ENCODE data around the gene SH3D19. TPM values are rescaled to one million over a fixed set of nuclear protein-coding genes. Genes with fewer than 3 reads are reported as not detected.

SH3D19 gene
- total and polyA plus RNA-seq, 12 donors: 32.4 to 175 (median 116) TPM

DNA sequence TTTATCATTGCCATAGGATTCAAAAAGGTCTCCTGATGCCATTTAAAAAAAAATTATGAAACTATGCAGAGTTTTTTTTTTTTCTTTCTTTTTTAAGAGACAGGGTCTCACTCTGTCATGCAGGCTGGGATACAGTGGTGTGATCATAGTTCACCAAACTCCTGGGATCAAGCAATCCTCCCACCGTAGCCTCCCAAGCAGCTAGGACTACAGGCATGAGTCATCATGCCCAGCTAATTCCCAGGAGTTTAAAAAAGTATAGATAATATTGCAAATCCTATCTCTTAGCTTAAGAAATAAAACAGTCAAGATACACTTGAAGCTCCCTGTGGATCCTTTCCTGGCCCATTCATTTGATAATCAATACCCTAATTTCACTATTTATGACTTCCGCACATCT is 107.1 kb downstream of the SH3D19 start:
- TF ChIP-seq, protein P1, sequence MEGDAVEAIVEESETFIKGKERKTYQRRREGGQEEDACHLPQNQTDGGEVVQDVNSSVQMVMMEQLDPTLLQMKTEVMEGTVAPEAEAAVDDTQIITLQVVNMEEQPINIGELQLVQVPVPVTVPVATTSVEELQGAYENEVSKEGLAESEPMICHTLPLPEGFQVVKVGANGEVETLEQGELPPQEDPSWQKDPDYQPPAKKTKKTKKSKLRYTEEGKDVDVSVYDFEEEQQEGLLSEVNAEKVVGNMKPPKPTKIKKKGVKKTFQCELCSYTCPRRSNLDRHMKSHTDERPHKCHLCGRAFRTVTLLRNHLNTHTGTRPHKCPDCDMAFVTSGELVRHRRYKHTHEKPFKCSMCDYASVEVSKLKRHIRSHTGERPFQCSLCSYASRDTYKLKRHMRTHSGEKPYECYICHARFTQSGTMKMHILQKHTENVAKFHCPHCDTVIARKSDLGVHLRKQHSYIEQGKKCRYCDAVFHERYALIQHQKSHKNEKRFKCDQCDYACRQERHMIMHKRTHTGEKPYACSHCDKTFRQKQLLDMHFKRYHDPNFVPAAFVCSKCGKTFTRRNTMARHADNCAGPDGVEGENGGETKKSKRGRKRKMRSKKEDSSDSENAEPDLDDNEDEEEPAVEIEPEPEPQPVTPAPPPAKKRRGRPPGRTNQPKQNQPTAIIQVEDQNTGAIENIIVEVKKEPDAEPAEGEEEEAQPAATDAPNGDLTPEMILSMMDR (IDR thresholded peaks at IDR 0.05): no peak
- no peaks in the 10 kb centered on the region for H3K27me3 ChIP-seq
- DNase-seq (no peak), ATAC-seq (no peak)
- H3K4me1 ChIP-seq: peaks cover 7 to 58% (median 33%) of the 10 kb centered on the region in 9 donors
- intact Hi-C loops (cut with DNase I): no loop called here
- 82 to 85% methylated on average over 2 of the region's 2 CpGs for WGBS, 2 donors
- H3K27ac ChIP-seq: no peak overlapping the region
- peaks cover 0 to 9% (median 0%) of the 10 kb centered on the region in 9 donors for H3K36me3 ChIP-seq
- H3K9me3 ChIP-seq: no peaks in the 10 kb centered on the region
- no peak overlapping the region for H3K4me3 ChIP-seq

DNA sequence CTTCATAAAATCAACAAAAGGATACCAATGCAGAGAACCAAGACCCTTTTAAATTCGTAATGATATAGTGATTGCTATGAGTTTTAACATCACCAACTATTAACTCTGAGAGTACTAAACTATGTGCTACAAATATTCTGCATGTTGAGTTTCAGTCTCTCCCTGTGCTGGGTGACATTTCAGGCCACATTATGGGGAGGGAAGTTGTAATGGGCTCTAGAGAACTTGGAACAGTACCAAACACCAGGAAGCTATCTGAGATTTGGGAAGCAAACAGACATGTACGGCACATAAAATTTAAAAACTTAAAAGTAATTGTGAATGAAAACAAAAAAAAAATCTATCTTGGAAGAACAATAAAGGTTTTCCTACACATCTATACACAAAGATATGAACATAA is 108.1 kb downstream of the SH3D19 start:
- H3K9me3 ChIP-seq: no peaks in the 10 kb centered on the region
- TF ChIP-seq, protein P1 (IDR thresholded peaks at IDR 0.05): no peak
- no peak overlapping the region for H3K4me3 ChIP-seq
- peaks cover 7 to 58% (median 33%) of the 10 kb centered on the region in 9 donors for H3K4me1 ChIP-seq
- peaks cover 0 to 9% (median 0%) of the 10 kb centered on the region in 9 donors for H3K36me3 ChIP-seq
- intact Hi-C loops (cut with DNase I): no loop called here
- DNase-seq (no peak), ATAC-seq (peak in 2 of 8 donors; percentile 35 to 39)
- 30 to 31% methylated on average over 2 of the region's 2 CpGs for WGBS, 2 donors
- no peaks in the 10 kb centered on the region for H3K27me3 ChIP-seq
- peak overlapping the region in 1 of 10 donors; percentile 10 for H3K27ac ChIP-seq

GRCh38 chr4:151215295-151215694 is 110.1 kb downstream of the SH3D19 start:
- Histone ChIP-seq H3K36me3 (peaks cover 0 to 8% (median 0%) of the 10 kb centered on the region in 9 donors), H3K27ac (peak overlapping the region in 8 of 10 donors; percentile 44 to 67 (median 58)), H3K27me3 (no peaks in the 10 kb centered on the region), H3K4me1 (peaks cover 7 to 48% (median 33%) of the 10 kb centered on the region in 9 donors), H3K9me3 (no peaks in the 10 kb centered on the region), H3K4me3 (no peak overlapping the region)
- DNase-seq: no peak
- TF ChIP-seq, protein P1 (IDR thresholded peaks at IDR 0.05): no peak
- intact Hi-C loops (cut with DNase I): no loop called here
- ATAC-seq: peak in 6 of 8 donors; percentile 27 to 68 (median 54)
- WGBS, 2 donors: 51 to 72% methylated on average over 1 of the region's 1 CpG

- ATAC-seq: no peak
- no peak for DNase-seq
- peaks cover 3 to 62% (median 51%) of the 10 kb centered on the region in 9 donors for H3K4me1 ChIP-seq
- no peaks in the 10 kb centered on the region for H3K27me3 ChIP-seq
- intact Hi-C loops (cut with DNase I): loop anchor here in 1 of 10 donors (10.0 kb wide), 1 partner anchor 117 kb away; the partner anchor contains the start of gene SH3D19
- peaks cover 0 to 8% (median 0%) of the 10 kb centered on the region in 9 donors for H3K36me3 ChIP-seq
- 68 to 85% methylated on average over 1 of the region's 1 CpG for WGBS, 2 donors
- H3K4me3 ChIP-seq: no peak overlapping the region
- H3K27ac ChIP-seq: peak overlapping the region in 7 of 10 donors; percentile 9 to 76 (median 57)
- H3K9me3 ChIP-seq: no peaks in the 10 kb centered on the region
- TF ChIP-seq, protein P1 (IDR thresholded peaks at IDR 0.05): no peak
Measured at GRCh38 chr4:151207868-151208267, 117.5 kb downstream of the SH3D19 start.

All from heart right ventricle (tissue), 16 donors.